DOHH2 (cell line): ENCODE results near the gene FRAS1.

Experiments used
- H3F3A ChIP-seq: fragments of 200-600 bp; sonication (generic), shearing (Covaris generic); 2 replicates; pipeline ENCODE4 v1.6.0; 2016; ENCODE audit warnings: antibody characterized with exemption, mild to moderate bottlenecking; ENCODE audit not compliant: control insufficient read depth, insufficient read depth
- H3K27ac ChIP-seq: fragments of 200-600 bp; sonication (generic); 2 replicates; pipeline ENCODE4 v1.5.1; 2014; ENCODE audit warnings: low read depth, mild to moderate bottlenecking, low read length, moderate library complexity
- H3K27me3 ChIP-seq: fragments of 200-600 bp; sonication (generic); 2 replicates; pipeline ENCODE4 v1.6.1; 2014; ENCODE audit warnings: mild to moderate bottlenecking, low read length, mixed read lengths; ENCODE audit not compliant: control insufficient read depth
- H3K36me3 ChIP-seq: fragments of 200-600 bp; sonication (generic); 2 replicates; pipeline ENCODE4 v1.6.1; 2014; ENCODE audit warnings: mild to moderate bottlenecking, low read length, moderate library complexity, mixed read lengths; ENCODE audit not compliant: control insufficient read depth
- H3K4me1 ChIP-seq: fragments of 200-600 bp; sonication (generic); 2 replicates; pipeline ENCODE4 v1.6.1; 2014; ENCODE audit warnings: mild to moderate bottlenecking, low read length, mixed read lengths; ENCODE audit not compliant: control insufficient read depth
- H3K4me2 ChIP-seq: fragments of 200-600 bp; sonication (generic); 2 replicates; pipeline ENCODE4 v1.6.0; 2014; ENCODE audit warnings: mild to moderate bottlenecking, low read length, moderate library complexity
- H3K4me3 ChIP-seq: fragments of 200-600 bp; sonication (generic); 2 replicates; pipeline ENCODE4 v1.5.1; 2014; ENCODE audit warnings: mild to moderate bottlenecking, low read length, mixed read lengths
- H3K79me2 ChIP-seq: fragments of 200-600 bp; sonication (generic); 2 replicates; pipeline ENCODE4 v1.6.1; 2014; ENCODE audit warnings: mild to moderate bottlenecking, low read length, mixed read lengths; ENCODE audit not compliant: control insufficient read depth
- H3K9me2 ChIP-seq: fragments of 200-600 bp; sonication (generic); replicated peaks from 2 replicates; pipeline ENCODE4 v1.6.1; 2014; ENCODE audit warnings: mild to moderate bottlenecking, low read length, mixed read lengths; ENCODE audit not compliant: control insufficient read depth
- H3K9me3 ChIP-seq: fragments of 200-600 bp; sonication (generic); 2 replicates; pipeline ENCODE4 v1.6.1; 2014; ENCODE audit warnings: antibody characterized with exemption, low read length, mixed read lengths; ENCODE audit not compliant: control insufficient read depth, insufficient read depth
- H4K20me1 ChIP-seq: fragments of 200-600 bp; sonication (generic); 2 replicates; pipeline ENCODE4 v1.6.0; 2014; ENCODE audit warnings: low read depth, mild to moderate bottlenecking, antibody characterized with exemption, low read length, moderate library complexity; ENCODE audit not compliant: control insufficient read depth, insufficient read depth
- CTCF ChIP-seq: fragments of 200-600 bp; sonication (generic); IDR thresholded peaks from one replicate; pipeline ENCODE4 v1.5.1; 2014; ENCODE audit warnings: antibody characterized with exemption, mild to moderate bottlenecking, low read depth, low read length; ENCODE audit not compliant: poor library complexity, severe bottlenecking
- EZH2phosphoT487 ChIP-seq: fragments of 200-600 bp; sonication (generic); IDR thresholded peaks from 2 replicates; pipeline ENCODE4 v1.6.1; 2017; ENCODE audit warnings: borderline replicate concordance, mild to moderate bottlenecking, antibody characterized with exemption, low read length, moderate library complexity, mixed read lengths

Gene FRAS1

GRCh38 chr4:78361621-78362120 lies 304.5 kb downstream of the FRAS1 start:
- no peak for TF ChIP-seq EZH2phosphoT487
- no peak for TF ChIP-seq CTCF
- Histone ChIP-seq H4K20me1 (no peaks in the 10 kb centered on the region), H3K9me3 (no peaks in the 10 kb centered on the region), H3K79me2 (no peaks in the 10 kb centered on the region), H3K27me3 (no peaks in the 10 kb centered on the region), H3K4me3 (no peak overlapping the region), H3K4me2 (no peak overlapping the region), H3F3A (no peaks in the 10 kb centered on the region), H3K9me2 (no peaks in the 10 kb centered on the region), H3K27ac (no peak overlapping the region), H3K4me1 (no peaks in the 10 kb centered on the region), H3K36me3 (no peaks in the 10 kb centered on the region)

- Histone ChIP-seq H3K27ac (no peak overlapping the region), H3K36me3 (no peaks in the 10 kb centered on the region), H3K4me2 (no peak overlapping the region)
Observed at GRCh38 chr4:78362310-78362709, 305.2 kb downstream of the FRAS1 start.

GRCh38 chr4:78363031-78363570 lies 306.0 kb downstream of the FRAS1 start:
- no peaks in the 10 kb centered on the region for H4K20me1 ChIP-seq
- H3F3A ChIP-seq: no peaks in the 10 kb centered on the region
- H3K9me3 ChIP-seq: no peaks in the 10 kb centered on the region
- no peaks in the 10 kb centered on the region for H3K79me2 ChIP-seq
- no peak for TF ChIP-seq EZH2phosphoT487
- no peak for TF ChIP-seq CTCF
- no peak overlapping the region for H3K4me3 ChIP-seq
- H3K4me2 ChIP-seq: no peak overlapping the region
- H3K27me3 ChIP-seq: no peaks in the 10 kb centered on the region
- no peaks in the 10 kb centered on the region for H3K36me3 ChIP-seq
- H3K4me1 ChIP-seq: no peaks in the 10 kb centered on the region
- H3K27ac ChIP-seq: no peak overlapping the region
- H3K9me2 ChIP-seq: no peaks in the 10 kb centered on the region

More at GRCh38 chr4:78362310-78362709, 305.2 kb downstream of the FRAS1 start:
- H3K79me2 ChIP-seq: no peaks in the 10 kb centered on the region
- TF ChIP-seq CTCF: no peak
- H3K4me3 ChIP-seq: no peak overlapping the region
- H4K20me1 ChIP-seq: no peaks in the 10 kb centered on the region
- H3K27me3 ChIP-seq: no peaks in the 10 kb centered on the region
- no peaks in the 10 kb centered on the region for H3K9me3 ChIP-seq
- H3K4me1 ChIP-seq: no peaks in the 10 kb centered on the region
- H3K9me2 ChIP-seq: no peaks in the 10 kb centered on the region
- no peaks in the 10 kb centered on the region for H3F3A ChIP-seq
